DMS53 treated with DMSO at 0.1 percent for 48 hours (cell line): ENCODE data around the gene CREBRF.
A peak's percentile ranks its signal among the peaks of the same experiment; 100 is the strongest.
"Not testable (repeated sequence)": the region's sequence is repeated elsewhere in the genome, so short reads cannot be mapped to it uniquely, and the experiment has no call there.

Experiments
- DNase-seq: peaks from one replicate; lab custom pipeline; 2025; ENCODE audit not compliant: unreplicated experiment; lab: John Stamatoyannopoulos, UW

Gene CREBRF

GRCh38 chr5:173075970-173076369 lies 19.8 kb downstream of the CREBRF start:
- no peak for DNase-seq

GRCh38 chr5:173076471-173076870 lies 20.3 kb downstream of the CREBRF start:
- DNase-seq: not testable (repeated sequence)

- no peak for DNase-seq
These were observed 22.7 kb downstream of the CREBRF start for GRCh38 chr5:173078878-173079277.

GRCh38 chr5:173089581-173089980 lies 33.4 kb downstream of the CREBRF start:
- DNase-seq: no peak

GRCh38 chr5:173090639-173091038 lies 34.5 kb downstream of the CREBRF start:
- no peak for DNase-seq

- DNase-seq: no peak
These were observed 35.8 kb downstream of the CREBRF start for GRCh38 chr5:173091981-173092380.

- DNase-seq: no peak
These were observed 37.5 kb downstream of the CREBRF start for GRCh38 chr5:173093606-173094005.

- DNase-seq: no peak
These were observed 38.0 kb downstream of the CREBRF start for GRCh38 chr5:173094012-173094661.

- no peak for DNase-seq
These were observed 42.6 kb downstream of the CREBRF start for GRCh38 chr5:173098787-173099186.

- no peak for DNase-seq
These were observed 43.3 kb downstream of the CREBRF start for GRCh38 chr5:173099461-173099860.

- no peak for DNase-seq
These were observed 45.1 kb downstream of the CREBRF start for GRCh38 chr5:173101245-173101644.

GRCh38 chr5:173103411-173103810 lies 47.3 kb downstream of the CREBRF start:
- no peak for DNase-seq

- peak; percentile 71 for DNase-seq
These were observed 52.8 kb downstream of the CREBRF start for GRCh38 chr5:173108914-173109313.

GRCh38 chr5:173114536-173114935 lies 58.4 kb downstream of the CREBRF start:
- no peak for DNase-seq

GRCh38 chr5:173119719-173120118 lies 63.6 kb downstream of the CREBRF start:
- DNase-seq: no peak

- DNase-seq: no peak
These were observed 67.3 kb downstream of the CREBRF start for GRCh38 chr5:173123416-173123815.

GRCh38 chr5:173132166-173132565 lies 76.0 kb downstream of the CREBRF start:
- not testable (repeated sequence) for DNase-seq

- DNase-seq: no peak
These were observed 82.6 kb downstream of the CREBRF start for GRCh38 chr5:173138707-173139106.

- DNase-seq: peak; percentile 43
These were observed 83.5 kb downstream of the CREBRF start for GRCh38 chr5:173139631-173140030.

GRCh38 chr5:173140769-173141168 lies 84.6 kb downstream of the CREBRF start:
- no peak for DNase-seq

- DNase-seq: no peak
These were observed 87.4 kb downstream of the CREBRF start for GRCh38 chr5:173143567-173143966.

- peak; percentile 95 for DNase-seq
These were observed 88.3 kb downstream of the CREBRF start, which contains the start of gene BNIP1 for GRCh38 chr5:173144200-173145176. Gene BNIP1 (plus strand): TSS chr5:173144531. CDS start chr5:173144546, 15 bp downstream.
